ENCODE results near the gene REEP5. TPM values are rescaled to one million over a fixed set of nuclear protein-coding genes. Genes with fewer than 3 reads are reported as not detected.

Gene REEP5
- total and polyA plus RNA-seq, 2 of the 8 experiments (the other 6 are each of a cell fraction or from before 2014, with no cell fraction given) = 58.3 to 94.3 TPM

DNA sequence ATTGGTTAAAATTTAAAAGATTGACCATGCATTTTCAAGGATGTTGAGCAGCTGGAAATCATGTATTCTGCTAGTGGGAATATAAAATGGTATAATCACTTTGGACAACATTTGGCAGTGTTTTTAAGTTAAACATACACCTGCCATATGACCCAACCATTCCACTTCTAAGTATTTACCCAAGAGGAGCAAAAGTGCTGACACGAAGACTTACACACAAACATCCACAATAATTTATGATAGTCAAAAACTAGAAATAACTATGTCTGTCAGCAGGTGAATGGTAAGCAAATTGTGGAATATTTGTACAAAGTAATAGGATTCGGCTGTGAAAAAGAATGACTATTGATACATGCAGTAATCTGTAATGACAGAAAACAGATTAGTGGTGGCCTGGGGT, 91.6 kb downstream of the REEP5 start (continued):
- TF ChIP-seq CTCF (IDR thresholded peaks at IDR 0.05; ENCODE audit: control extremely low read depth in 1 of 3, insufficient read depth in 1 of 3, low read depth in 1 of 3, low read length in 3 of 3) (no peak), HDAC2 (IDR thresholded peaks at IDR 0.05; ENCODE audit: borderline replicate concordance in 1 of 2, low read depth in 2 of 2, low read length in 2 of 2) (no peak), EGR1 (IDR thresholded peaks at IDR 0.05; ENCODE audit: borderline replicate concordance, low read depth, low read length) (no peak)

Other genes with a start within 250 kb of the REEP5 start
- gene APC, start 184.3 kb downstream of the REEP5 start, total RNA-seq (2021; fragmentation: NEBNext Ultra II Directional; extraction: Animal tissue kit (Norgen Biotek cat#: 25700)) = 41.9 and 44.0 TPM in 2 replicates
- 6.8 and 7.0 TPM in 2 replicates for gene APC, start 184.3 kb downstream of the REEP5 start, polyA plus RNA-seq (2011; rRNA removed)
- 78.6 and 79.9 TPM in 2 replicates for gene SRP19, start 60.9 kb downstream of the REEP5 start, total RNA-seq (2021; fragmentation: NEBNext Ultra II Directional; extraction: Animal tissue kit (Norgen Biotek cat#: 25700))
- gene SRP19, start 60.9 kb downstream of the REEP5 start, polyA plus RNA-seq (2011; rRNA removed) = 14.2 and 27.5 TPM in 2 replicates
- gene DCP2, start 54.6 kb upstream of the REEP5 start, total RNA-seq (2021; fragmentation: NEBNext Ultra II Directional; extraction: Animal tissue kit (Norgen Biotek cat#: 25700)) = 162 and 173 TPM in 2 replicates
- gene DCP2, start 54.6 kb upstream of the REEP5 start, polyA plus RNA-seq (2011; rRNA removed) = 14.4 and 41.7 TPM in 2 replicates